A549 (cell line): ENCODE results near the gene PDE4D.

Experiments
- ESRRA ChIP-seq: fragments of 150-350 bp; IDR thresholded peaks from 2 replicates; pipeline ENCODE4 v1.6.1; 2014; ENCODE audit warnings: mild to moderate bottlenecking, low read length, borderline replicate concordance
- KDM1A ChIP-seq: fragments of 200-600 bp; sonication (generic); IDR thresholded peaks from 2 replicates; pipeline ENCODE4 v1.6.1; 2016; ENCODE audit warnings: low read depth, mild to moderate bottlenecking
- MYC ChIP-seq: IDR thresholded peaks from 2 replicates; pipeline ENCODE4 v1.6.1; 2012; ENCODE audit warnings: mild to moderate bottlenecking, inconsistent platforms, low read length, improper control_type of control experiment, borderline replicate concordance
- PHF8 ChIP-seq: fragments of 200-600 bp; sonication (generic); IDR thresholded peaks from 2 replicates; pipeline ENCODE4 v1.6.1; 2016; ENCODE audit warnings: low read depth, mild to moderate bottlenecking, antibody characterized with exemption, moderate library complexity, borderline replicate concordance
- TF ChIP-seq, protein P1 (sequence below): fragments of >200 bp; sonication (Bioruptor Twin); formaldehyde crosslinking; IDR thresholded peaks from 3 replicates; pipeline ENCODE4 v1.5.1; 2016
- TF ChIP-seq, protein P2 (sequence below): fragments of 200-600 bp; sonication (generic); IDR thresholded peaks from 2 replicates; pipeline ENCODE4 v1.6.1; 2016; ENCODE audit warnings: antibody characterized with exemption, mild to moderate bottlenecking, moderate library complexity

DNA sequence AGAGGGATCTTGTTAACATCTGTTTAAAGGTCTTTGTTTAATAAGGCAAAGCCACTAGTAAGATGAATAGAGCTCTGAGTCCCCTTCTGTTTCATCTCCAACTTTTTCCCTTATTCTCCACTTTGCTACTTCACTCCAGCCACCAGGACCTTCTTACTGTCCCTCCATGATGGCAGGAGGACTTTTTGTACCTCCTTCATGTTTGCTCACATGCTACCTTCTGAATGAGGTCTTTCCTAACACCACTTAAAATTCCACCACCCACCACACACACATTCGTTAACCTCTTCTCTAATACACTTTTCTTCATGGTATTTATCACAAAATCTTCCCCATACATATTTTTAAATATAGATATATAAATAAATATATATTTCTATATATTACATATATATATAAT, 501.9 kb downstream of the PDE4D start:
- TF ChIP-seq, protein P1, sequence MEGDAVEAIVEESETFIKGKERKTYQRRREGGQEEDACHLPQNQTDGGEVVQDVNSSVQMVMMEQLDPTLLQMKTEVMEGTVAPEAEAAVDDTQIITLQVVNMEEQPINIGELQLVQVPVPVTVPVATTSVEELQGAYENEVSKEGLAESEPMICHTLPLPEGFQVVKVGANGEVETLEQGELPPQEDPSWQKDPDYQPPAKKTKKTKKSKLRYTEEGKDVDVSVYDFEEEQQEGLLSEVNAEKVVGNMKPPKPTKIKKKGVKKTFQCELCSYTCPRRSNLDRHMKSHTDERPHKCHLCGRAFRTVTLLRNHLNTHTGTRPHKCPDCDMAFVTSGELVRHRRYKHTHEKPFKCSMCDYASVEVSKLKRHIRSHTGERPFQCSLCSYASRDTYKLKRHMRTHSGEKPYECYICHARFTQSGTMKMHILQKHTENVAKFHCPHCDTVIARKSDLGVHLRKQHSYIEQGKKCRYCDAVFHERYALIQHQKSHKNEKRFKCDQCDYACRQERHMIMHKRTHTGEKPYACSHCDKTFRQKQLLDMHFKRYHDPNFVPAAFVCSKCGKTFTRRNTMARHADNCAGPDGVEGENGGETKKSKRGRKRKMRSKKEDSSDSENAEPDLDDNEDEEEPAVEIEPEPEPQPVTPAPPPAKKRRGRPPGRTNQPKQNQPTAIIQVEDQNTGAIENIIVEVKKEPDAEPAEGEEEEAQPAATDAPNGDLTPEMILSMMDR, result no peak
- TF ChIP-seq ESRRA, result no peak
- TF ChIP-seq, protein P2, sequence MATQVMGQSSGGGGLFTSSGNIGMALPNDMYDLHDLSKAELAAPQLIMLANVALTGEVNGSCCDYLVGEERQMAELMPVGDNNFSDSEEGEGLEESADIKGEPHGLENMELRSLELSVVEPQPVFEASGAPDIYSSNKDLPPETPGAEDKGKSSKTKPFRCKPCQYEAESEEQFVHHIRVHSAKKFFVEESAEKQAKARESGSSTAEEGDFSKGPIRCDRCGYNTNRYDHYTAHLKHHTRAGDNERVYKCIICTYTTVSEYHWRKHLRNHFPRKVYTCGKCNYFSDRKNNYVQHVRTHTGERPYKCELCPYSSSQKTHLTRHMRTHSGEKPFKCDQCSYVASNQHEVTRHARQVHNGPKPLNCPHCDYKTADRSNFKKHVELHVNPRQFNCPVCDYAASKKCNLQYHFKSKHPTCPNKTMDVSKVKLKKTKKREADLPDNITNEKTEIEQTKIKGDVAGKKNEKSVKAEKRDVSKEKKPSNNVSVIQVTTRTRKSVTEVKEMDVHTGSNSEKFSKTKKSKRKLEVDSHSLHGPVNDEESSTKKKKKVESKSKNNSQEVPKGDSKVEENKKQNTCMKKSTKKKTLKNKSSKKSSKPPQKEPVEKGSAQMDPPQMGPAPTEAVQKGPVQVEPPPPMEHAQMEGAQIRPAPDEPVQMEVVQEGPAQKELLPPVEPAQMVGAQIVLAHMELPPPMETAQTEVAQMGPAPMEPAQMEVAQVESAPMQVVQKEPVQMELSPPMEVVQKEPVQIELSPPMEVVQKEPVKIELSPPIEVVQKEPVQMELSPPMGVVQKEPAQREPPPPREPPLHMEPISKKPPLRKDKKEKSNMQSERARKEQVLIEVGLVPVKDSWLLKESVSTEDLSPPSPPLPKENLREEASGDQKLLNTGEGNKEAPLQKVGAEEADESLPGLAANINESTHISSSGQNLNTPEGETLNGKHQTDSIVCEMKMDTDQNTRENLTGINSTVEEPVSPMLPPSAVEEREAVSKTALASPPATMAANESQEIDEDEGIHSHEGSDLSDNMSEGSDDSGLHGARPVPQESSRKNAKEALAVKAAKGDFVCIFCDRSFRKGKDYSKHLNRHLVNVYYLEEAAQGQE, result no peak
- TF ChIP-seq KDM1A, result no peak
- no peak for TF ChIP-seq MYC
- no peak for TF ChIP-seq PHF8
